HepG2 (cell line): Measurements from ENCODE around the gene PIP5K1A. TPM values are rescaled to one million over a fixed set of nuclear protein-coding genes. Genes with fewer than 3 reads are reported as not detected.

Experiments
- ATAC-seq: fragments of 200-7000 bp; cut with Tn5 transposase; 3 replicates; pipeline ENCODE4 v1.9.1; 2020; ENCODE audit warnings: mild to moderate bottlenecking, moderate library complexity
- BruUV-seq: library from RNA; stranded (reverse); fragments of 400-500 nt; replicated peaks from 2 replicates; lab custom pipeline; 2021; lab: Mats Ljungman, UMichigan
- CTCF ChIA-PET: fragments of 300-600 bp; formaldehyde crosslinking; extraction: SDS; loops from one replicate; lab custom pipeline; 2021; ENCODE audit warnings: low total read pairs, inconsistent platforms, low intra/inter-chr PET ratio; lab: Yijun Ruan, JAX
- POLR2A ChIA-PET: fragments of 350-600 bp; sonication (Branson Sonifier 250); formaldehyde crosslinking; loops from one replicate; lab custom pipeline; 2020; ENCODE audit warnings: antibody characterized with exemption, inconsistent platforms; lab: Yijun Ruan, JAX
- DNase-seq: peaks from one replicate; pipeline ENCODE4 v3.0.0-alpha.2; 2015; ENCODE audit warnings: low spot score
- FAIRE-seq: peaks from 3 replicates; lab custom pipeline; 2011; peaks lifted over from hg19 to GRCh38; lab: Jason Lieb, UNC
- H2AFZ ChIP-seq: one replicate; pipeline ENCODE4 v1.6.1; 2011; ENCODE audit warnings: low read length, inconsistent platforms
- H3K27ac ChIP-seq: fragments of 300-600 bp; 3 replicates; pipeline ENCODE4 v1.8.0; 2011; ENCODE audit warnings: mixed run types, mild to moderate bottlenecking, mixed read lengths, low read length, inconsistent platforms; ENCODE audit not compliant: insufficient read depth; ENCODE audit errors: extremely low read length
- H3K27me3 ChIP-seq, 2 experiments: fragments of 200-600 bp in 1 of 2; 2 replicates in 1 of 2; 3 replicates in 1 of 2; pipeline versions ENCODE4 v1.6.0 to v1.8.0; 2011; ENCODE audit warnings: low read length in 2 of 2, mild to moderate bottlenecking in 2 of 2, moderate library complexity in 2 of 2, inconsistent platforms in 1 of 2; ENCODE audit not compliant: insufficient read depth in 2 of 2, control insufficient read depth in 1 of 2
- H3K36me3 ChIP-seq, 2 experiments: fragments of 200-600 bp in 1 of 2; replicated peaks in 1 of 2; 2 replicates in 1 of 2; 3 replicates in 1 of 2; pipeline versions ENCODE4 v1.5.1 to v1.8.0; 2011; ENCODE audit warnings: low read length in 2 of 2, inconsistent platforms in 1 of 2; ENCODE audit not compliant: insufficient read depth in 2 of 2, control insufficient read depth in 1 of 2
- H3K4me1 ChIP-seq: 2 replicates; pipeline ENCODE4 v1.5.1; 2012; ENCODE audit warnings: low read length, inconsistent platforms; ENCODE audit not compliant: insufficient read depth
- H3K4me2 ChIP-seq: 2 replicates; pipeline ENCODE4 v1.6.0; 2011; ENCODE audit warnings: low read depth, low read length, inconsistent platforms
- H3K4me3 ChIP-seq, 3 experiments: fragments of 200-600 bp in 1 of 3; sonication (generic), shearing (Covaris generic) in 1 of 3; replicated peaks in 1 of 3; 2 replicates each; pipeline ENCODE4 v1.5.1; 2011 to 2016; ENCODE audit warnings: low read length in 3 of 3, inconsistent platforms in 2 of 3, low read depth in 2 of 3, mild to moderate bottlenecking in 2 of 3, control low read depth in 1 of 3, mixed read lengths in 1 of 3; ENCODE audit not compliant: insufficient read depth in 1 of 3
- H3K79me2 ChIP-seq: one replicate; pipeline ENCODE4 v1.6.1; 2011; ENCODE audit warnings: low read length, inconsistent platforms; ENCODE audit not compliant: insufficient read depth
- H3K9ac ChIP-seq: 2 replicates; pipeline ENCODE4 v1.6.0; 2011; ENCODE audit warnings: mild to moderate bottlenecking, low read depth, low read length, inconsistent platforms; ENCODE audit not compliant: insufficient read depth
- H3K9me3 ChIP-seq: 2 replicates; pipeline ENCODE4 v1.5.1; 2012; ENCODE audit warnings: mild to moderate bottlenecking, low read length
- H4K20me1 ChIP-seq: 2 replicates; pipeline ENCODE4 v1.6.0; 2011; ENCODE audit warnings: inconsistent platforms, mild to moderate bottlenecking, low read length, moderate library complexity; ENCODE audit not compliant: insufficient read depth
- CHD2 ChIP-seq: IDR thresholded peaks from 2 replicates; pipeline ENCODE4 v1.6.1; 2011; ENCODE audit warnings: low read depth, low read length, improper control_type of control experiment
- HES4 ChIP-seq: sonication (generic); formaldehyde crosslinking; IDR thresholded peaks from 2 replicates; pipeline ENCODE4 v1.9.0; 2021; ENCODE audit warnings: mild to moderate bottlenecking, missing genetic modification reagents, borderline replicate concordance
- MXI1 ChIP-seq: IDR thresholded peaks from 3 replicates; pipeline ENCODE4 v1.6.1; 2012; ENCODE audit warnings: low read depth, low read length, inconsistent platforms, borderline replicate concordance
- RORA ChIP-seq: sonication (generic); formaldehyde crosslinking; IDR thresholded peaks from 2 replicates; pipeline ENCODE4 v1.5.0; 2020; ENCODE audit warnings: mild to moderate bottlenecking, missing genetic modification reagents, moderate library complexity
- SIX1 ChIP-seq: sonication (generic); formaldehyde crosslinking; IDR thresholded peaks from 2 replicates; pipeline ENCODE4 v1.4.0; 2020; ENCODE audit warnings: missing genetic modification reagents, borderline replicate concordance
- SP2 ChIP-seq: sonication (generic); formaldehyde crosslinking; IDR thresholded peaks from 2 replicates; pipeline ENCODE4 v1.5.1; 2020; ENCODE audit warnings: mild to moderate bottlenecking, missing genetic modification reagents
- ZBTB7A ChIP-seq: sonication (generic); formaldehyde crosslinking; IDR thresholded peaks from 2 replicates; pipeline ENCODE4 v1.8.0; 2022; ENCODE audit warnings: mild to moderate bottlenecking, missing genetic modification reagents
- ZNF350 ChIP-seq: sonication (generic); formaldehyde crosslinking; IDR thresholded peaks from 2 replicates; pipeline ENCODE4 v1.4.0; 2020; ENCODE audit warnings: mild to moderate bottlenecking, low read depth, missing genetic modification reagents, borderline replicate concordance
- ZNF572 ChIP-seq: sonication (generic); formaldehyde crosslinking; IDR thresholded peaks from 2 replicates; pipeline ENCODE4 v1.5.1; 2020; ENCODE audit warnings: mild to moderate bottlenecking, missing genetic modification reagents
- ZNF772 ChIP-seq: sonication (generic); formaldehyde crosslinking; IDR thresholded peaks from 2 replicates; pipeline ENCODE4 v1.5.0; 2020; ENCODE audit warnings: mild to moderate bottlenecking, missing genetic modification reagents
- WGBS: methylation state at CpG from one replicate; pipeline ENCODE4 v1.1.6; 2017; ENCODE audit warnings: low lambda C conversion rate; 5-methylcytosine and 5-hydroxymethylcytosine counted together
- in situ Hi-C: cut with HindIII; loops from 2 replicates; pipeline ENCODE4 v1.10.0; 2017; ENCODE audit warnings: low pct_unique_long_range_greater_than_20kb; ENCODE audit not compliant: extremely low pct_ligation_motif_present
- intact Hi-C: fragments of 100-400 bp; cut with micrococcal nuclease; formaldehyde crosslinking; loops from one replicate; pipeline ENCODE4 v1.10.0; 2022; ENCODE audit not compliant: unreplicated experiment
- polyA plus RNA-seq, 8 experiments: library from polyadenylated mRNA; depleted of rRNA in 3 of 8; stranded (reverse) in 7 of 8; unstranded in 1 of 8; fragments of >200 nt; fragmentation: Illumina TruSeq in 4 of 8; extraction: Trizol in 4 of 8; gene quantifications; 2 replicates each; pipeline versions ENCODE4 v1.2.1 to v1.2.3, GENCODE V29; 2011 to 2016; ENCODE audit warnings: low read depth in 4 of 8, missing spikeins in 1 of 8, mixed read lengths in 1 of 8; ENCODE audit not compliant: insufficient read depth in 1 of 8
- total RNA-seq, 5 experiments: library from RNA; depleted of rRNA; stranded (reverse); fragments of >200 nt; fragmentation: Illumina TruSeq; extraction: Trizol; gene quantifications; 2 replicates each; pipeline ENCODE4 v1.2.3, GENCODE V29; 2016; ENCODE audit warnings: low read depth in 1 of 5
- TF ChIP-seq, protein P1 (sequence below): IDR thresholded peaks from 2 replicates; pipeline ENCODE4 v1.6.1; 2018; ENCODE audit warnings: missing genetic modification reagents

The PIP5K1A gene
- total and polyA plus RNA-seq, 2 of the 13 experiments (the other 11 are each of a cell fraction or from before 2014, with no cell fraction given): 45.3 to 65.1 TPM

DNA sequence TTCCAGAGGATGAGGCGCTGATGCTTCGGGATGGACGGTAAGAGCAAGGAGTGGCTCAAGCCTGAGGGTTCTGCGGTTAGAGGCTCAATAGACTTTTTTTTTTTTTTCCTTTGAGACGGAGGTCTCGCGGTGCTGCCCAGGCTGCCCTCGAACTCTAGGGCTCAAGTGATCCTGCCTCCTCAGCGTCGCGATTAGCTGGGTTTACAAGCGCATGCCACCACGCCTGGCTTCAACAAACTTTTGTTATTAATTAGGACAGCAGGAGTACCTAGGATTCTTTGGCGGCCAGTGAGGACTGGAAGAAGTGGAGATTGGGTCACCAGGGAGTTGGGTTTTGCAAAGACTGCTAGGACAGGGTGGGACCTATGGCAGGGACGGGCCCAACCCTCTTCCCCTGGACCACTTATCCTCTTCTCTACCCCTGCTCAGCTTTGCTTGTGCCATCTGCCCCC, 31.8 kb upstream of the PIP5K1A start:
- peak overlapping the region; percentile 91 to 94 (median 93) for H3K4me3 ChIP-seq
- in situ Hi-C loops (no loop called here), intact Hi-C loops (no loop called here)
- peaks cover 7% of the 10 kb centered on the region in 2 experiments; a peak in 4 of 5 replicates for H3K36me3 ChIP-seq
- WGBS: 0% methylated on average over 14 of the region's 15 CpGs
- TF ChIP-seq HES4 (0 out of 2 replicates have a peak, but pooled peaks have one; percentile 7), SP2 (CRISPR knock-in tag) (0 out of 2 replicates have a peak, but pooled peaks have one; percentile 9), ZNF772 (CRISPR knock-in tag) (no peak), RORA (CRISPR knock-in tag) (no peak), ZNF350 (CRISPR knock-in tag) (no peak), SIX1 (no peak), MXI1 (no peak), ZBTB7A (no peak), ZNF572 (CRISPR knock-in tag) (peak; percentile 60; the same call in 1 of the 2 replicates), CHD2 (peak; percentile 48; the same call in 1 of the 2 replicates)
- TF ChIP-seq, protein P1, sequence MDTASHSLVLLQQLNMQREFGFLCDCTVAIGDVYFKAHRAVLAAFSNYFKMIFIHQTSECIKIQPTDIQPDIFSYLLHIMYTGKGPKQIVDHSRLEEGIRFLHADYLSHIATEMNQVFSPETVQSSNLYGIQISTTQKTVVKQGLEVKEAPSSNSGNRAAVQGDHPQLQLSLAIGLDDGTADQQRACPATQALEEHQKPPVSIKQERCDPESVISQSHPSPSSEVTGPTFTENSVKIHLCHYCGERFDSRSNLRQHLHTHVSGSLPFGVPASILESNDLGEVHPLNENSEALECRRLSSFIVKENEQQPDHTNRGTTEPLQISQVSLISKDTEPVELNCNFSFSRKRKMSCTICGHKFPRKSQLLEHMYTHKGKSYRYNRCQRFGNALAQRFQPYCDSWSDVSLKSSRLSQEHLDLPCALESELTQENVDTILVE: no peak
- ChIA-PET CTCF (no interaction called here), POLR2A (interaction anchor here (1.0 to 2.8 kb wide), 6 partner anchors 14 to 67 kb away, joined by 4 to 25 read pairs (median 4); partner anchors contain the start of gene VPS72)
- DNase-seq (peak; percentile 9), ATAC-seq (peak; percentile 10), FAIRE-seq (no peak)
- no peaks in the 10 kb centered on the region for H4K20me1 ChIP-seq
- no TSS peak for BruUV-seq
- peak overlapping the region; percentile 93 for H3K9ac ChIP-seq
- peaks cover 17% of the 10 kb centered on the region for H3K79me2 ChIP-seq
- peak overlapping the region; percentile 89 for H2AFZ ChIP-seq
- peak overlapping the region; percentile 83 for H3K4me2 ChIP-seq
- H3K4me1 ChIP-seq: peaks cover 25% of the 10 kb centered on the region
- peak overlapping the region; percentile 66 for H3K27ac ChIP-seq
- H3K27me3 ChIP-seq: peaks cover 0 to 5% of the 10 kb centered on the region in 2 experiments; a peak in 2 of 5 replicates
- H3K9me3 ChIP-seq: no peaks in the 10 kb centered on the region
